ENCODE measurements around the gene CYP2R1. TPM values are rescaled to one million over a fixed set of nuclear protein-coding genes. Genes with fewer than 3 reads are reported as not detected.
"Not testable (repeated sequence)": the region's sequence is repeated elsewhere in the genome, so short reads cannot be mapped to it uniquely, and the experiment has no call there.

The CYP2R1 gene
- total RNA-seq, 2 donors from 2014 or later: 12.2 to 14.6 TPM

DNA sequence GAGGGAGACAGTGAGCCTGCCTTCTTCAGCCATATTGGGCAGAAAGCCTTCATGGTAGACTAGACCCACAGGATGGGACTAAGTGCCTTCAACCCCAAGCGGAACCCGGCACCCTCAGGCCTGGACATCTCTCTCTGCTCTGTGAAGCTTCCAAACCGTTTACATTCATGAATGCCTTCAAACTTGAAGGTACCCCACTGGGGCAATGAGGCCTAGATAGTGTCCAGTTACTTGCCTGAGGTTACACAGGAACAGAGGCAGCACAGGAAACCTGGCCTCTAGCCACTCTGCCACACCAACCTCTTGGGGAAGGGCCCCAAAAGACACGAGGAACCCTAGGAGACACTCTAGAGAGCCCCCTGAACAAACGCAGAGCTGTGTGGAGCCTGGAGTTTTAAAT is 14.5 kb upstream of the CYP2R1 start:
- H3K36me3 Mint-ChIP-seq (ENCODE audit: low read depth): no peaks in the 10 kb centered on the region
- DNase-seq: no peak

DNA sequence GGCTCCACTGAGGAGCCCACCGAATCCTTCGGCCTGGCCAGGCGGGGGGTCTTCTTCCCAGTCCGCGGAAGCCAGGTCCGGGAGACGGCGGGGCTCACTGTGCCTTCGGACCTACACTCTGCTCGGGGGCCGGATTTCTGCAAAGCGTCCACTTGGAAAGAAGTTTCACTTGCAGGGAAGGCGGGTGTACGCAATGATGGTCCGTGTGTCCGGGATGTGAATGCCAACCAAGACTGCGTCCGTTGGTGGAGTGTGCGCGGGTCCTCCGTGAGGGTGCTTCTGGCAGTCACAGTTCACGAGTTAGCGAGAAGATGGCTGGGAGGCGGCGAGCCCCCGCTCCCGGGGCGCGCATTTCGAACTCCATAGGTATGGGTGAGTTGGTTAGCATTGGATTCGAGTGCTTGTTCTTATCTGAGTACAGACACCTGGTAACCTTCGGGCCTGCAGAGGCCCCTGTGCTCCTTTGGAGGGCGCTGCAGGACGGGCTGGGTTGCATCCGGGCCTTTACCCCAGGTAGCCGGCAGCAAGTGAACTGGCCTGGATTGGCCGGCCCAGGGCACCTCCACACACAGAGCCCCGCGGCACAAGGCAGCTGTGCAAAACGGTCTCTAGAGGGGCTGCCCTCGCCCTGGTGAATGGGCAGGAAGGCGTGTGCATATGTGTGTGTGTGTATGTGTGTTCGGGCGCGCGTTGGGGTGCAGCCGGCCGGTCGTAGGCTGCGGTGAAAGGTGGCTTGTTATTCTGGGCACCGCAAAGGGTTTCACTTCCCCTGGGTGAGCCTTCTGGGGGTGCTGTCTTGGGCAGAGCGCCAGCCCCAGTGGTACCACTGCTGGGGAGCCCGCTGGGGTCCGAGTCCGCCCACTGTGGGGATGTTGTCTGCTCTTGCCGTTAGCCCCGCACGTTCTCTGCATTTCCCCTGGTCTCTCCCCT is 13.3 kb upstream of the CYP2R1 start:
- no peaks in the 10 kb centered on the region for H3K36me3 Mint-ChIP-seq (ENCODE audit: low read depth)
- H3K4me3 Mint-ChIP-seq: peak overlapping the region; percentile 94
- H3K27ac Mint-ChIP-seq: peak overlapping the region; percentile 92
- peak; percentile 78 for ATAC-seq
- no peaks in the 10 kb centered on the region for H3K27me3 Mint-ChIP-seq
- peaks cover 32% of the 10 kb centered on the region for H3K4me1 Mint-ChIP-seq
- DNase-seq: peak; percentile 58 to 79 (median 61)
- H3K9me3 ChIP-seq (ENCODE audit: control insufficient read depth, low read length, poor library complexity, severe bottlenecking): no peaks in the 10 kb centered on the region

More for the DNA sequence above, 14.5 kb upstream of the CYP2R1 start:
- Mint-ChIP-seq H3K4me1 (peaks cover 32% of the 10 kb centered on the region), H3K27ac (peak overlapping the region; percentile 92), H3K4me3 (peak overlapping the region; percentile 94), H3K27me3 (no peaks in the 10 kb centered on the region)
- ATAC-seq: no peak
- no peaks in the 10 kb centered on the region for H3K9me3 ChIP-seq (ENCODE audit: control insufficient read depth, low read length, poor library complexity, severe bottlenecking)

DNA sequence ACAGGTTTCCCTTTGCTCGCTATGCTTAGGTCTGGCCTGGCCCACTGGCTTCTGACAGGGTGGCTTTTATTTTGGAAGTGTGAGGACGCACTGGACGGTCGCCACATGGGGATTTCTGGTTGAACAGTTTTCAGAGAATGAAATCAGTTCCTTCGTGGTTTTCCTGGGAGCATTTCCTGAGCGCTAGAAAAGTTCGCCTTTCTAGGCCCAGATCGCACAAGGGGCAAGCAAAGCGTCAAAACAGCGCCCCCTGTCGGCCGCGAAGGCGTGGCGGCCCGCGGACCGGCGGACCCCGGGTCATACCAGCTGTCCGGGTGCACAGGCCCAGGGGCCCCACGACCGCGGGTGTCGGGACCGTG is 12.7 kb upstream of the CYP2R1 start:
- Mint-ChIP-seq H3K36me3 (ENCODE audit: low read depth) (no peaks in the 10 kb centered on the region), H3K4me3 (peak overlapping the region; percentile 94), H3K27me3 (no peaks in the 10 kb centered on the region), H3K27ac (peak overlapping the region; percentile 92), H3K4me1 (peaks cover 32% of the 10 kb centered on the region)
- peak; percentile 65 to 78 (median 77) for DNase-seq
- H3K9me3 ChIP-seq (ENCODE audit: control insufficient read depth, low read length, poor library complexity, severe bottlenecking): no peaks in the 10 kb centered on the region
- ATAC-seq: peak; percentile 57

DNA sequence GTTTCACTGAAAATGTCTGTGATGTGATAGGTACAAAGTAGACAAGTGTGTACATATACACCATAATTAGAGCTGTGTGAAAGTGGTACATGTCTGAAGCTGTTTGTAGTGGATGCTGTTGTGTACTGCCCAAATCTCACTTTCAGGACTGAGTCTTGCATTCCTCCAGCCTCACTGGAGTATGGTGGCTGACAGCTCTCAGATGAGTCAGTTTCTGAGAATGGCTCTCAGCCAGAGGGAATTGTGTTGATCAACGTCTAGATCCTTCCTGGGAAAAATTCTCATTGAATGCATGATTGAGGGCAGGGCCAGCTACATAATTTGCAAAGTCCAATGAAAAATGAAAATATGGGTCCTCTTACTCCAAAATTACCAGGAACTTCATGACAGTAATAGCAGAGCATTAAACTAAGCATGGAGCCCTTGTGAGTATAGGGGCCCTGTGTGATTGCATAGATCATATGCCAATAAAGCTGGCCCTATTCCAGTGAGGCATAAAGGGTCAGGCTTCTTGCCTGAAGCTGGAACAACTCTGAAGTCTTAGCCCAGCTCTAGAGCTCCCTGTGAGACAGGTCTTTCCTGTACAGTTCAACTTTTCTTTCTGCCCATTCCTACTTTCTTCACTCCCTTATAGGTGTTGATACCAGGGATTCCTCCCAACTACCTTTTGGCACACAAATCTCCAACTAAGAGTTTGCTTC is 10.8 kb upstream of the CYP2R1 start:
- DNase-seq: no peak
- no peak for ATAC-seq
- Mint-ChIP-seq H3K27me3 (peaks cover 3% of the 10 kb centered on the region), H3K4me1 (peaks cover 25% of the 10 kb centered on the region), H3K27ac (no peak overlapping the region), H3K36me3 (ENCODE audit: low read depth) (no peaks in the 10 kb centered on the region), H3K4me3 (no peak overlapping the region)
- no peaks in the 10 kb centered on the region for H3K9me3 ChIP-seq (ENCODE audit: control insufficient read depth, low read length, poor library complexity, severe bottlenecking)

DNA sequence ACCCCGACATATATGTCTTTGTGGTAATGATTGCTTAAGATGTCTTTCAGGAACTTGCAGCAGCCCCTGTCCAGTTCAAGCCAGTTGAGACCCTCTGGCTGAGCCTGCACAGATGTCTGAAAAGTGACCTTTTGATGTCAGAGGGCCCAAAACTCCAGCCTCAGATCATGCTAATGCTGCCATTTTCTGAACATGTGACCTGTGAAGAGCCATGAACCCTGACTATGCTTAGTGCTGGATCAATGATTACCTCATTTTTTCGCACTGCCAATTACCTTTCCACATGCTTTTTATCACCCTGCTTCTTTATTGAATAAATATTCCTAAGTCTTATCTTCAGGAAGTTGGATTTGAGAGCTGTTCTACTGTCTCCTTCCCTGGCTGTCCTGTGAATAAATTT is 6.9 kb upstream of the CYP2R1 start:
- DNase-seq (no peak), ATAC-seq (no peak)
- peak overlapping the region; percentile 12 for H3K4me3 Mint-ChIP-seq
- H3K36me3 Mint-ChIP-seq (ENCODE audit: low read depth): no peaks in the 10 kb centered on the region
- H3K27ac Mint-ChIP-seq: peak overlapping the region; percentile 34
- no peaks in the 10 kb centered on the region for H3K4me1 Mint-ChIP-seq
- H3K9me3 ChIP-seq (ENCODE audit: control insufficient read depth, low read length, poor library complexity, severe bottlenecking): no peaks in the 10 kb centered on the region
- H3K27me3 Mint-ChIP-seq: peaks cover 10% of the 10 kb centered on the region

DNA sequence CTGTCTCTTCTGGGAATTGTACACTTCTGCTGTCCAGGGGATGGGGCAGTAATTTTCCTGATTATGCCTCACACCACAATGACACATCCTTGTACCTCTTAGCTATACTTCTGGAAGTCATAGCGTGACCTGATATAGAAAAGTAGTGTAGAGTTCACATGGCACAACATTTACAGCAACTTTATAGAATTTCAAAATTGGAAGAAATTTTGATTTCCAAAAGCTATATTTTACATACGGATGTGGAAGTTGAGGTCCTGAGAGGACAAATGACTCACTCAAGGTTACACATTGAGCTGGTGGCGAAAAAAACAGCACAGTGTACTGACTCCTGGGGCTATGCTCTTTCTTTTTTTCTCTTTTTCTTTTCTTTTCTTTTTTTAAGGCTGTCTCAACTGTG is 6.3 kb upstream of the CYP2R1 start:
- Mint-ChIP-seq H3K4me3 (no peak overlapping the region), H3K4me1 (no peaks in the 10 kb centered on the region), H3K36me3 (ENCODE audit: low read depth) (no peaks in the 10 kb centered on the region), H3K27me3 (peaks cover 10% of the 10 kb centered on the region), H3K27ac (peak overlapping the region; percentile 34)
- H3K9me3 ChIP-seq (ENCODE audit: control insufficient read depth, low read length, poor library complexity, severe bottlenecking): no peaks in the 10 kb centered on the region
- no peak for DNase-seq
- ATAC-seq: no peak

DNA sequence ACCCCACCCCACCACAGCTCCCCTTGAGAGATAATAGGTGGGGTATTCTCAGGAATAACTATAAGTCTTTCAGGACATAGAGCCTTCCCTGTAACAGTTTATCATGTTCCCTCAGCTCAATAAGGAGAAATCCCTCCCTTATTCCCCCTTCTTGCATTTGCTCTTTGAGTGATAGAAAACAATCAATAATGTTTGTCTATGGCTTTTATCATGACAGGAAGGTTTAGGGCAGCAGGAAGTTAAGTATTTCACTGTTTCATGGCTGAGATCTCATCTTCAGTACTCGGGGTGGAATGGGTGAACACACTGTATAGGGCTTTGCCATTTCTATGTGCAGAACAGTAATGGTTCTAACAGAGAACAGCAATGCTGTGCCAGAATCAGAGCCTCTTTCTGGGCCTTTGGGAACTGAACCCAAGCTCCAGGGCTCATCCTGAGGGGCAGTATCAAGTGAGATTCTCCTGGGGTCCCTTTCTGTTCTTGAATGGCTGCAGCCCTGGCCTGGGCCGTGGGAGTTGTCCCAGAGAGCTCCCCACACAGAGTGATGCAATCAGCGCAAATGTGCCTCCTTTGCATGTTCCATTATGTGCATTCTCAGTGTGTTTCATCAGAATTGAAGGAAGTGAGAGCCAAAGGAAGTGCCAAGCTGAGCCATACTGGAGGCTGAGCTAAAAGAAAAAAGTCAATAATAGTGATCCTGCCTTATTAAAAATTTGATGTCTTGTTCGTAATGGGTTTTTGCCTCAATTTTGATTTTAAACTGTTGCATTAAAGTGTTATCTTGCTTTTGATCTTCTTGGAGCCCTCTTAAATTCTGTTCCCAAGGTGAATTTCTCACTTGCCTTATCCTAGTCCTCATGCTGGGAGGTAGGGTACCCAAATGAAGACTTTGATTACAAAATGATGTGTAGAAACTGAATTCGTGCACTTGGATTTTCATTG is 2.9 kb upstream of the CYP2R1 start:
- H3K4me3 Mint-ChIP-seq: no peak overlapping the region
- H3K27me3 Mint-ChIP-seq: peaks cover 10% of the 10 kb centered on the region

DNA sequence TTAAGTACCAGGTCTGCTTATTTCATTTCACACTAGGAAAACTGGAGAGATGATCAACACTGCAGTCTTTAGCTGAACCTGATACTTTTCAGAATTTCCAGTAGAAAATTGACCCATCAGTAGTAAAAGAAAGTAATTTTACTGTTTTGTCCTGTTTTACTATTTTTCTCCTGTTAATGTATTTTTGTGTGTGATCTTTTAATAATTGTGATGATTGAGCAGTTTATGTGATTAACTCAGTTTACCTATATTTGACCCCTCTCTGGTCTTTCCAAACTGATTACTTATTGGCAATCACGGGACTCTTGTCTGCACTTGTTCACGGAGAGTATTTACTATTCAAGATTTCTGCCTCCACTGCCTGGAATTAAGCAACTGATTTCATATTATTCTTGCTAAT is 546 bp upstream of the CYP2R1 start:
- DNase-seq (no peak), ATAC-seq (no peak)
- no peaks in the 10 kb centered on the region for H3K9me3 ChIP-seq (ENCODE audit: control insufficient read depth, low read length, poor library complexity, severe bottlenecking)
- Mint-ChIP-seq H3K36me3 (ENCODE audit: low read depth) (peaks cover 3% of the 10 kb centered on the region), H3K4me3 (peak overlapping the region; percentile 97), H3K4me1 (peaks cover 24% of the 10 kb centered on the region), H3K27me3 (peaks cover 6% of the 10 kb centered on the region), H3K27ac (peak overlapping the region; percentile 96)

More for the DNA sequence above, 2.9 kb upstream of the CYP2R1 start:
- Mint-ChIP-seq H3K4me1 (peaks cover 12% of the 10 kb centered on the region), H3K27ac (no peak overlapping the region), H3K36me3 (ENCODE audit: low read depth) (no peaks in the 10 kb centered on the region)
- DNase-seq: no peak
- H3K9me3 ChIP-seq (ENCODE audit: control insufficient read depth, low read length, poor library complexity, severe bottlenecking): no peaks in the 10 kb centered on the region
- no peak for ATAC-seq

DNA sequence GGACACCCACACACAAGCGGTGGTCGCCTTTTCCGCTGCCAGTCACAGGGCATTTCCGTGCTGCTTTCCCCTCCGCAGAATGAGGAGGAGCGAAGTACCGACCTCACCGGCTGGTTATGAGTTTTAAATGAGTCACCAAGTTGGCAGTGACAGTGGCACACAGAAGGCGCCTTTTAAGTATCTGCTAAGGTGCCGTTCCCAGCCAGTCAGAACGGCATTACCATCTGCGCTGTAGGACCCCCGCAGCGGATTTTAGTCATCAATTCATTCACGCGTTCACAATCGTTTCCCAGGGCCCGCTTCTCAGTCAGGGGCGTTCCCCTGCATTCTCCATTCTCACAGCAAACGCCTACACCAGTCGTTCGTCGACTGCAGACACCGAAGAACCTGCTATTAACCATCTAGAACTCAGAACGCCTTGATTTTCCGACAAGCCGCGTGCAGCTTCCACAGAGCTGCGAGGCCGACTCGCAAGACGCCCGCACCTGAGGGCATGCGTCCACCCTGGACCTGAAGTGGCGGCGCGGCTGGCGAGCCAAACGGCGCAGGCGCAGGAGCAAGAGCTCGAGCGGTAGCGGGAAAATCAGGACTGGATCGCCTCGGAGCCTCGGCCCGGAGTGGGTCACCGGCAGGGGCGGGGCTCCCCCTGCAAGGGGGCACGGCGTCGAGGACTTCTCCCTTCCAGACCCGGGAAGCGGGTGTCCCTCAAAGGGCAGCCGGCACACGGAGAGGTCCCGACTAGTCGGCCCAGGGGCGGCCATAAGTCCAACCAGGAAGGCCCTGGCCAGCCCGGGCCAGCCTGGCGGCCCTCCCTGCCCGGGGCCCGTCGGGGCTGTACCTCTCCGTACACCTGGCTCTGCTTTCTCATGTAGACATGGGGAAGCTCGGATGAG is 642 bp downstream of the CYP2R1 start:
- Mint-ChIP-seq H3K27me3 (peaks cover 6% of the 10 kb centered on the region), H3K27ac (peak overlapping the region; percentile 96), H3K4me3 (peak overlapping the region; percentile 97), H3K36me3 (ENCODE audit: low read depth) (peaks cover 3% of the 10 kb centered on the region), H3K4me1 (peaks cover 32% of the 10 kb centered on the region)
- no peaks in the 10 kb centered on the region for H3K9me3 ChIP-seq (ENCODE audit: control insufficient read depth, low read length, poor library complexity, severe bottlenecking)
- peak; percentile 79 to 83 (median 80) for DNase-seq
- ATAC-seq: peak; percentile 71

DNA sequence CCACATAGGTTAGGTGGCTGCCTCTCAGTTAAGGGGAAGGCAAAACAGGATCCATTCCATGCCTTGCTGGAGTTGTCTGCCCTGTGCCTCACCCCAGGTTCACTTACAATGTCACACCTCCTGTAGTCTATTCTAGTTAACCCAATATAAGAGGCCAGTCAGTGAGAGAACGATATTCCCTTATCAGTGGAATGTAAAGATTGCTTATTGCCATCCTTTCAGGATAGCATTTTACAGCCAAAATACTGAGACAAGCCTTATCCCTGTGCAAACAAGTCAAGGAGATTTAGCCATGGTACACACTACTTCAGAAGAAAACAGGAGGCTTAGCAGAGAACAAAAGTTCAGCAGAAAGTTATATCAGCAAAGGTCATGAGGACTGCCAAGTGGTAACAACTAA is 5.5 kb downstream of the CYP2R1 start:
- H3K9me3 ChIP-seq (ENCODE audit: control insufficient read depth, low read length, poor library complexity, severe bottlenecking): no peaks in the 10 kb centered on the region
- no peak for ATAC-seq
- no peak for DNase-seq
- H3K4me3 Mint-ChIP-seq: no peak overlapping the region
- peaks cover 38% of the 10 kb centered on the region for H3K4me1 Mint-ChIP-seq
- H3K27me3 Mint-ChIP-seq: no peaks in the 10 kb centered on the region
- H3K36me3 Mint-ChIP-seq (ENCODE audit: low read depth): peaks cover 3% of the 10 kb centered on the region
- no peak overlapping the region for H3K27ac Mint-ChIP-seq

DNA sequence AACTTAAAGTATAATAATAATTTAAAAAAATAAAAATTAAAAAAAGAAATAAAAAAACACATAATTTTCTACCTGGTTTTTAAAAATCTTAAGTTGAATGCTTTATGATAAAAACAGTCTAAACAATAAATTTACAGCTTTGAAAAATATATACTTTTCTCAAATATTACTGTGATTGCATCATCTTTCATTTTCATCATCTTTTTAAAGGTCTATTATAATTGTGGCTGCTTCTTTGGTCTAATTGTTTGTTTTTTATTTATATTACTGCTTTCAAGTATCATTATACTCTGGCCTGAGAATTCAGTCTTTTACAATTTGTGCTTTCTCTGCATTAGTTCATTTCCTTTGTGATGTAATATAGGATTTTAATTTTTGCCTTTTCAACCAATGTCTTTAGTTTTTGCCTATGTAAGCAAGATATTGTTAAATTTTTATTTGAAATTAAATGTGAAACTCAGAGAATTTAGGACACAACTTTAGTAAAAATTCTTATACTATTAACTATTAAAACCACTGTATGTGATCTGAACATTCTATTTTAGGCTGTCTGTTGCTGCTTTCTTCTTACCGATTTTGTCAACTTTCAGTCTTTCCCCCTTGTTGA is 7.3 kb downstream of the CYP2R1 start:
- peaks cover 29% of the 10 kb centered on the region for H3K4me1 Mint-ChIP-seq

DNA sequence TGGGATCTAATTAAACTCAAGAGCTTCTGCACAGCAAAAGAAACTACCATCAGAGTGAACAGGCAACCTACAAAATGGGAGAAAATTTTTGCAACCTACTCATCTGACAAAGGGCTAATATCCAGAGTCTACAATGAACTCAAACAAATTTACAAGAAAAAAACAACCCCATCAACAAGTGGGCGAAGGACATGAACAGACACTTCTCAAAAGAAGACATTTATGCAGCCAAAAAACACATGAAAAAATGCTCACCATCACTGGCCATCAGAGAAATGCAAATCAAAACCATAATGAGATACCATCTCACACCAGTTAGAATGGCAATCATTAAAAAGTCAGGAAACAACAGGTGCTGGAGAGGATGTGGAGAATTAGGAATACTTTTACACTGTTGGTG is 8.3 kb downstream of the CYP2R1 start:
- not testable (repeated sequence) for H3K27ac Mint-ChIP-seq; ATAC-seq; H3K27me3 Mint-ChIP-seq; H3K9me3 ChIP-seq (ENCODE audit: control insufficient read depth, low read length, poor library complexity, severe bottlenecking); H3K36me3 Mint-ChIP-seq (ENCODE audit: low read depth); H3K4me3 Mint-ChIP-seq; DNase-seq
- H3K4me1 Mint-ChIP-seq: peaks cover 25% of the 10 kb centered on the region

More for the DNA sequence above, 7.3 kb downstream of the CYP2R1 start:
- Mint-ChIP-seq H3K27me3 (no peaks in the 10 kb centered on the region), H3K27ac (no peak overlapping the region), H3K36me3 (ENCODE audit: low read depth) (peaks cover 3% of the 10 kb centered on the region), H3K4me3 (no peak overlapping the region)
- no peaks in the 10 kb centered on the region for H3K9me3 ChIP-seq (ENCODE audit: control insufficient read depth, low read length, poor library complexity, severe bottlenecking)
- DNase-seq (no peak), ATAC-seq (no peak)
